ENCODE results near the gene DOCK1.

DOCK1 gene

GRCh38 chr10:126908225-126908624 is 3.0 kb downstream of the DOCK1 start:
- no peak overlapping the region for H2AFZ ChIP-seq (ENCODE audit: low read length)
- no peak overlapping the region for H3K4me2 ChIP-seq (ENCODE audit: low read depth, low read length)
- no peaks in the 10 kb centered on the region for H3K4me1 ChIP-seq (ENCODE audit: low read length)
- no peaks in the 10 kb centered on the region for H3K9me2 ChIP-seq (replicated peaks; ENCODE audit: insufficient read depth, low read length)
- no peak for DNase-seq
- no peaks in the 10 kb centered on the region for H3K79me2 ChIP-seq (ENCODE audit: low read length)
- H3K9me3 ChIP-seq (replicated peaks; ENCODE audit: insufficient read depth, low read length) = no peaks in the 10 kb centered on the region
- H4K20me1 ChIP-seq (ENCODE audit: insufficient read depth, low read length) = no peaks in the 10 kb centered on the region
- no peaks in the 10 kb centered on the region for H3K36me3 ChIP-seq (replicated peaks; ENCODE audit: insufficient read depth, low read length)
- H3K4me3 ChIP-seq (ENCODE audit: low read length) = no peak overlapping the region
- no peak overlapping the region for H3K9ac ChIP-seq (ENCODE audit: low read length)
- TF ChIP-seq CTCF (IDR thresholded peaks at IDR 0.05; ENCODE audit: low read length) (no peak), EZH2phosphoT487 (IDR thresholded peaks at IDR 0.05; ENCODE audit: low read length) (no peak)
- H3K27ac ChIP-seq (ENCODE audit: low read length) = no peak overlapping the region
- no peaks in the 10 kb centered on the region for H3K27me3 ChIP-seq (replicated peaks; ENCODE audit: insufficient read depth, low read length)
- H3F3A ChIP-seq (ENCODE audit: insufficient read depth, low read length) = no peaks in the 10 kb centered on the region

GRCh38 chr10:126908729-126909128 is 3.5 kb downstream of the DOCK1 start:
- H3K4me1 ChIP-seq (ENCODE audit: low read length) = no peaks in the 10 kb centered on the region
- H2AFZ ChIP-seq (ENCODE audit: low read length) = no peak overlapping the region
- no peak overlapping the region for H3K4me3 ChIP-seq (ENCODE audit: low read length)
- H3F3A ChIP-seq (ENCODE audit: insufficient read depth, low read length) = no peaks in the 10 kb centered on the region
- no peak overlapping the region for H3K9ac ChIP-seq (ENCODE audit: low read length)
- no peaks in the 10 kb centered on the region for H3K36me3 ChIP-seq (replicated peaks; ENCODE audit: insufficient read depth, low read length)
- no peaks in the 10 kb centered on the region for H3K79me2 ChIP-seq (ENCODE audit: low read length)
- H3K27me3 ChIP-seq (replicated peaks; ENCODE audit: insufficient read depth, low read length) = no peaks in the 10 kb centered on the region
- no peaks in the 10 kb centered on the region for H3K9me3 ChIP-seq (replicated peaks; ENCODE audit: insufficient read depth, low read length)
- H3K9me2 ChIP-seq (replicated peaks; ENCODE audit: insufficient read depth, low read length) = no peaks in the 10 kb centered on the region
- no peaks in the 10 kb centered on the region for H4K20me1 ChIP-seq (ENCODE audit: insufficient read depth, low read length)
- H3K27ac ChIP-seq (ENCODE audit: low read length) = no peak overlapping the region
- H3K4me2 ChIP-seq (ENCODE audit: low read depth, low read length) = no peak overlapping the region
- TF ChIP-seq EZH2 (optimal IDR thresholded peaks at IDR 0.05; ENCODE audit: low read depth, low read length) (no peak), CTCF (IDR thresholded peaks at IDR 0.05; ENCODE audit: low read length) (no peak), EZH2phosphoT487 (IDR thresholded peaks at IDR 0.05; ENCODE audit: low read length) (no peak)
- DNase-seq = no peak

GRCh38 chr10:126909147-126909546 is 3.9 kb downstream of the DOCK1 start:
- Histone ChIP-seq H3K27me3 (replicated peaks; ENCODE audit: insufficient read depth, low read length) (no peaks in the 10 kb centered on the region), H3K9me2 (replicated peaks; ENCODE audit: insufficient read depth, low read length) (no peaks in the 10 kb centered on the region), H3K36me3 (replicated peaks; ENCODE audit: insufficient read depth, low read length) (no peaks in the 10 kb centered on the region), H3K4me2 (ENCODE audit: low read depth, low read length) (no peak overlapping the region), H2AFZ (ENCODE audit: low read length) (no peak overlapping the region), H3K79me2 (ENCODE audit: low read length) (no peaks in the 10 kb centered on the region), H4K20me1 (ENCODE audit: insufficient read depth, low read length) (no peaks in the 10 kb centered on the region), H3F3A (ENCODE audit: insufficient read depth, low read length) (no peaks in the 10 kb centered on the region), H3K9me3 (replicated peaks; ENCODE audit: insufficient read depth, low read length) (no peaks in the 10 kb centered on the region), H3K4me1 (ENCODE audit: low read length) (no peaks in the 10 kb centered on the region), H3K27ac (ENCODE audit: low read length) (no peak overlapping the region), H3K4me3 (ENCODE audit: low read length) (no peak overlapping the region), H3K9ac (ENCODE audit: low read length) (no peak overlapping the region)
- DNase-seq = no peak
- TF ChIP-seq EZH2 (optimal IDR thresholded peaks at IDR 0.05; ENCODE audit: low read depth, low read length) (no peak), EZH2phosphoT487 (IDR thresholded peaks at IDR 0.05; ENCODE audit: low read length) (no peak), CTCF (IDR thresholded peaks at IDR 0.05; ENCODE audit: low read length) (no peak)

Measured in MM.1S (cell line).